Lower leg skin (tissue), 4 donors: ENCODE measurements around the gene RNU1-4. TPM values are rescaled to one million over a fixed set of nuclear protein-coding genes. Genes with fewer than 3 reads are reported as not detected.
"Not testable (repeated sequence)": the region's sequence is repeated elsewhere in the genome, so short reads cannot be mapped to it uniquely, and the experiment has no call there.

ENCODE experiments used
- DNase-seq, 2 donors: peaks; one replicate each; pipeline ENCODE4 v3.0.0-alpha.2; 2019; ENCODE audit warnings: low spot score in 2 of 2
- H3K4me3 ChIP-seq: fragments of 200-600 bp; sonication (generic); 2 replicates; pipeline ENCODE4 v1.5.1; 2017; ENCODE audit warnings: mild to moderate bottlenecking, low read depth; ENCODE audit not compliant: poor library complexity, severe bottlenecking
- WGBS, 2 donors: methylation state at CpG; one replicate each; pipeline ENCODE4 v1.1.5; 2018; 5-methylcytosine and 5-hydroxymethylcytosine counted together
- intact Hi-C: fragments of 100-400 bp; cut with DNase I; formaldehyde crosslinking; loops from one replicate; pipeline ENCODE4 v1.15.0; 2023; ENCODE audit warnings: low total_unique reads
- total RNA-seq, 4 donors: library from RNA; depleted of rRNA; stranded (reverse); fragments of >200 nt; gene quantifications; one replicate each; pipeline ENCODE4 v1.1.0, GENCODE V29; 2016

The RNU1-4 gene
- total RNA-seq, 4 donors from 2014 or later, result under 0.01 TPM; not detected in 1

GRCh38 chr1:16703602-16704001 lies 36.7 kb upstream of the RNU1-4 start:
- intact Hi-C loops, DNase-seq, H3K4me3 ChIP-seq: not testable (repeated sequence)
- WGBS, 2 donors, result 30 to 50% methylated on average over 1 to 3 of the region's 5 CpGs

GRCh38 chr1:16704076-16704475 lies 36.2 kb upstream of the RNU1-4 start:
- DNase-seq, H3K4me3 ChIP-seq, intact Hi-C loops: not testable (repeated sequence)
- WGBS, 2 donors, result 47 to 49% methylated on average over 3 to 5 of the region's 13 CpGs

GRCh38 chr1:16704502-16705100 lies 35.7 kb upstream of the RNU1-4 start:
- intact Hi-C loops, DNase-seq, H3K4me3 ChIP-seq: not testable (repeated sequence)
- 60% methylated on average over 1 of the region's 16 CpGs; no CpG with 5 or more reads in 1 of the 2 donors for WGBS, 2 donors

GRCh38 chr1:16706302-16706701 lies 34.0 kb upstream of the RNU1-4 start:
- intact Hi-C loops, result not testable (repeated sequence)

GRCh38 chr1:16707130-16708093 lies 32.9 kb upstream of the RNU1-4 start:
- DNase-seq, H3K4me3 ChIP-seq, intact Hi-C loops: not testable (repeated sequence)
- WGBS, 2 donors, result 1 to 9% methylated on average over 22 of the region's 99 CpGs

More at GRCh38 chr1:16706302-16706701, 34.0 kb upstream of the RNU1-4 start:
- not testable (repeated sequence) for H3K4me3 ChIP-seq, DNase-seq
- WGBS, 2 donors, result 87 to 89% methylated on average over 3 to 4 of the region's 6 CpGs

GRCh38 chr1:16708704-16709103 lies 31.6 kb upstream of the RNU1-4 start:
- no CpG with 5 or more reads among the region's 6 CpGs for WGBS, 2 donors
- H3K4me3 ChIP-seq, DNase-seq, intact Hi-C loops: not testable (repeated sequence)

GRCh38 chr1:16709659-16710087 lies 30.6 kb upstream of the RNU1-4 start:
- intact Hi-C loops, H3K4me3 ChIP-seq, DNase-seq: not testable (repeated sequence)
- 17 to 25% methylated on average over 1 to 2 of the region's 3 CpGs for WGBS, 2 donors

GRCh38 chr1:16710618-16711017 lies 29.7 kb upstream of the RNU1-4 start:
- H3K4me3 ChIP-seq, intact Hi-C loops, DNase-seq: not testable (repeated sequence)
- WGBS, 2 donors, result 78% methylated on average over 5 of the region's 13 CpGs; no CpG with 5 or more reads in 1 of the 2 donors

GRCh38 chr1:16712131-16712530 lies 28.2 kb upstream of the RNU1-4 start:
- DNase-seq, intact Hi-C loops: not testable (repeated sequence)
- WGBS, 2 donors, result 80 to 90% methylated on average over 2 of the region's 5 CpGs

GRCh38 chr1:16712582-16712981 lies 27.7 kb upstream of the RNU1-4 start:
- WGBS, 2 donors, result 57 to 58% methylated on average over 10 to 13 of the region's 14 CpGs
- H3K4me3 ChIP-seq, intact Hi-C loops, DNase-seq: not testable (repeated sequence)

More at GRCh38 chr1:16712131-16712530, 28.2 kb upstream of the RNU1-4 start:
- H3K4me3 ChIP-seq, result not testable (repeated sequence)

GRCh38 chr1:16712984-16713383 lies 27.3 kb upstream of the RNU1-4 start:
- 89 to 98% methylated on average over 3 of the region's 6 CpGs for WGBS, 2 donors
- intact Hi-C loops, H3K4me3 ChIP-seq, DNase-seq: not testable (repeated sequence)

GRCh38 chr1:16713480-16713879 lies 26.8 kb upstream of the RNU1-4 start:
- intact Hi-C loops, H3K4me3 ChIP-seq, DNase-seq: not testable (repeated sequence)
- WGBS, 2 donors, result 76 to 84% methylated on average over 4 of the region's 10 CpGs
